K562 (cell line): ENCODE data around the gene TNIP1. TPM values are rescaled to one million over a fixed set of nuclear protein-coding genes. Genes with fewer than 3 reads are reported as not detected.

ENCODE experiments used
- ADNP ChIP-seq: fragments of 200-800 bp; sonication (Bioruptor generic); IDR thresholded peaks from 2 replicates; pipeline ENCODE4 v1.6.1; 2016; ENCODE audit warnings: missing genetic modification characterization, missing compliant biosample characterization
- HNRNPLL ChIP-seq: fragments of 200-400 bp; formaldehyde crosslinking; IDR thresholded peaks from 2 replicates; pipeline ENCODE4 v1.6.1; 2017; ENCODE audit warnings: low read length, low read depth, mild to moderate bottlenecking; ENCODE audit not compliant: poor library complexity, severe bottlenecking
- MAFG ChIP-seq: fragments of 450-650 bp; conservative IDR thresholded peaks from 2 replicates; pipeline ENCODE4 v1.6.1; 2016; ENCODE audit warnings: missing genetic modification characterization, missing compliant biosample characterization
- MAZ ChIP-seq, 2 experiments: fragments of 450-650 bp in 1 of 2; sonication (generic) in 1 of 2; formaldehyde crosslinking; IDR thresholded peaks in 1 of 2; conservative IDR thresholded peaks in 1 of 2; 2 replicates each; pipeline versions ENCODE4 v1.4.0 to v1.5.0; 2020; ENCODE audit warnings: mild to moderate bottlenecking in 1 of 2, missing genetic modification reagents in 1 of 2
- MGA ChIP-seq: fragments of 450-650 bp; IDR thresholded peaks from 2 replicates; pipeline ENCODE4 v1.6.1; 2016; ENCODE audit warnings: mild to moderate bottlenecking, moderate library complexity
- MLX ChIP-seq, 2 experiments: fragments of 450-650 bp in 1 of 2; sonication (generic) in 1 of 2; formaldehyde crosslinking; conservative IDR thresholded peaks; 2 replicates each; pipeline versions ENCODE4 v1.4.0 to v1.8.1; 2020 to 2022; ENCODE audit warnings: mild to moderate bottlenecking in 1 of 2, missing genetic modification reagents in 1 of 2
- POLR2A ChIP-seq: fragments of 450-650 bp; conservative IDR thresholded peaks from 2 replicates; pipeline ENCODE4 v1.6.1; 2016
- POU5F1 ChIP-seq: fragments of 150-350 bp; IDR thresholded peaks from 2 replicates; pipeline ENCODE4 v1.6.1; 2014; ENCODE audit warnings: borderline replicate concordance, low read length, low read depth, mild to moderate bottlenecking; ENCODE audit not compliant: partially characterized antibody
- SNRNP70 ChIP-seq: fragments of 200-400 bp; formaldehyde crosslinking; optimal IDR thresholded peaks from 2 replicates; pipeline ENCODE3; 2017; ENCODE audit warnings: low read depth, low read length
- TEAD4 ChIP-seq, 2 experiments: sonication (generic) in 1 of 2; formaldehyde crosslinking in 1 of 2; IDR thresholded peaks; 2 replicates each; pipeline versions ENCODE4 v1.6.1 to v1.8.0; 2012 to 2022; ENCODE audit warnings: borderline replicate concordance in 1 of 2, inconsistent platforms in 1 of 2, low read length in 1 of 2, mild to moderate bottlenecking in 1 of 2, missing genetic modification reagents in 1 of 2
- YBX1 ChIP-seq: fragments of 450-650 bp; IDR thresholded peaks from 2 replicates; pipeline ENCODE4 v1.7.1; 2016; ENCODE audit warnings: mild to moderate bottlenecking
- ZNF124 ChIP-seq: sonication (generic); formaldehyde crosslinking; IDR thresholded peaks from 2 replicates; pipeline ENCODE4 v1.8.1; 2022; ENCODE audit warnings: missing genetic modification reagents
- ZNF133 ChIP-seq: fragments of 250-450 bp; sonication (Bioruptor Pico); IDR thresholded peaks from 2 replicates; pipeline ENCODE4 v1.4.0; 2020; ENCODE audit warnings: mild to moderate bottlenecking
- ZNF41 ChIP-seq: fragments of 250-450 bp; sonication (Bioruptor Pico); conservative IDR thresholded peaks from 2 replicates; pipeline ENCODE4 v1.4.0; 2020; ENCODE audit warnings: mild to moderate bottlenecking
- ZNF512 ChIP-seq: IDR thresholded peaks from 2 replicates; pipeline ENCODE4 v1.6.1; 2016; ENCODE audit warnings: missing genetic modification characterization, missing compliant biosample characterization
- polyA plus RNA-seq, 8 experiments: library from polyadenylated mRNA; depleted of rRNA in 4 of 8; stranded (reverse) in 5 of 8; unstranded in 3 of 8; fragments of >200 nt; fragmentation: Nextera tagmentation in 2 of 8; fragmentation: Illumina TruSeq in 1 of 8; extraction: Ambion mirVana in 2 of 8; extraction: Trizol in 1 of 8; gene quantifications; 2 replicates each; pipeline versions ENCODE4 v1.2.1 to v1.2.3, GENCODE V29; 2011 to 2014; ENCODE audit warnings: inconsistent platforms in 1 of 8, missing spikeins in 1 of 8
- total RNA-seq, 7 experiments: library from RNA; depleted of rRNA in 6 of 7; stranded (reverse); fragments of >200 nt in 6 of 7; fragmentation: Illumina TruSeq in 2 of 7; extraction: Trizol in 2 of 7; gene quantifications; 2 replicates each; pipeline versions ENCODE4 v1.2.1 to v1.2.3, GENCODE V29; 2011 to 2021; ENCODE audit warnings: low replicate concordance in 1 of 7

TNIP1 gene
- total and polyA plus RNA-seq, 9 of the 15 experiments (the other 6 are each of a cell fraction or from before 2014, with no cell fraction given), result 0.46 to 41.0 (median 24.6) TPM

GRCh38 chr5:151126199-151126645 is 45.4 kb upstream of the TNIP1 start (continued):
- TF ChIP-seq MAZ (CRISPR knock-in tag; conservative IDR thresholded peaks at IDR 0.05 in 1 of 2, IDR thresholded peaks at IDR 0.05 in 1 of 2) (peak in 1 of 2 experiments; percentile 70; a peak in 3 of 4 replicates), ZNF512 (tag) (no peak), YBX1 (no peak), ADNP (no peak), HNRNPLL (peak; percentile 37), ZNF41 (CRISPR knock-in tag) (no peak), TEAD4 (IDR thresholded peaks at IDR 0.05; ENCODE audit: low read length) (peak; percentile 31; the same call in 1 of the 2 replicates), TEAD4 (CRISPR knock-in tag; IDR thresholded peaks at IDR 0.05; ENCODE audit: borderline replicate concordance) (no peak), MAFG (no peak), ZNF133 (CRISPR knock-in tag) (no peak), MGA (no peak), POLR2A (no peak), ZNF124 (CRISPR knock-in tag) (no peak), MLX (CRISPR knock-in tag; conservative IDR thresholded peaks at IDR 0.05) (no peak), SNRNP70 (no peak), POU5F1 (no peak)
